HepG2 (cell line): ENCODE data around the gene RHOG. TPM values are rescaled to one million over a fixed set of nuclear protein-coding genes. Genes with fewer than 3 reads are reported as not detected.
A peak's percentile ranks its signal among the peaks of the same experiment; 100 is the strongest.

ENCODE experiments used
- ATAC-seq: fragments of 200-7000 bp; cut with Tn5 transposase; 3 replicates; pipeline ENCODE4 v1.9.1; 2020; ENCODE audit warnings: mild to moderate bottlenecking, moderate library complexity
- BruUV-seq: library from RNA; stranded (reverse); fragments of 400-500 nt; replicated peaks from 2 replicates; lab custom pipeline; 2021; lab: Mats Ljungman, UMichigan
- CTCF ChIA-PET: fragments of 300-600 bp; formaldehyde crosslinking; extraction: SDS; loops from one replicate; lab custom pipeline; 2021; ENCODE audit warnings: low total read pairs, inconsistent platforms, low intra/inter-chr PET ratio; lab: Yijun Ruan, JAX
- POLR2A ChIA-PET: fragments of 350-600 bp; sonication (Branson Sonifier 250); formaldehyde crosslinking; loops from one replicate; lab custom pipeline; 2020; ENCODE audit warnings: antibody characterized with exemption, inconsistent platforms; lab: Yijun Ruan, JAX
- DNase-seq: peaks from one replicate; pipeline ENCODE4 v3.0.0-alpha.2; 2015; ENCODE audit warnings: low spot score
- FAIRE-seq: peaks from 3 replicates; lab custom pipeline; 2011; peaks lifted over from hg19 to GRCh38; lab: Jason Lieb, UNC
- H2AFZ ChIP-seq: one replicate; pipeline ENCODE4 v1.6.1; 2011; ENCODE audit warnings: low read length, inconsistent platforms
- H3K27ac ChIP-seq: fragments of 300-600 bp; 3 replicates; pipeline ENCODE4 v1.8.0; 2011; ENCODE audit warnings: mixed run types, mild to moderate bottlenecking, mixed read lengths, low read length, inconsistent platforms; ENCODE audit not compliant: insufficient read depth; ENCODE audit errors: extremely low read length
- H3K27me3 ChIP-seq, 2 experiments: fragments of 200-600 bp in 1 of 2; 2 replicates in 1 of 2; 3 replicates in 1 of 2; pipeline versions ENCODE4 v1.6.0 to v1.8.0; 2011; ENCODE audit warnings: low read length in 2 of 2, mild to moderate bottlenecking in 2 of 2, moderate library complexity in 2 of 2, inconsistent platforms in 1 of 2; ENCODE audit not compliant: insufficient read depth in 2 of 2, control insufficient read depth in 1 of 2
- H3K36me3 ChIP-seq, 2 experiments: fragments of 200-600 bp in 1 of 2; replicated peaks in 1 of 2; 2 replicates in 1 of 2; 3 replicates in 1 of 2; pipeline versions ENCODE4 v1.5.1 to v1.8.0; 2011; ENCODE audit warnings: low read length in 2 of 2, inconsistent platforms in 1 of 2; ENCODE audit not compliant: insufficient read depth in 2 of 2, control insufficient read depth in 1 of 2
- H3K4me1 ChIP-seq: 2 replicates; pipeline ENCODE4 v1.5.1; 2012; ENCODE audit warnings: low read length, inconsistent platforms; ENCODE audit not compliant: insufficient read depth
- H3K4me2 ChIP-seq: 2 replicates; pipeline ENCODE4 v1.6.0; 2011; ENCODE audit warnings: low read depth, low read length, inconsistent platforms
- H3K4me3 ChIP-seq, 3 experiments: fragments of 200-600 bp in 1 of 3; sonication (generic), shearing (Covaris generic) in 1 of 3; replicated peaks in 1 of 3; 2 replicates each; pipeline ENCODE4 v1.5.1; 2011 to 2016; ENCODE audit warnings: low read length in 3 of 3, inconsistent platforms in 2 of 3, low read depth in 2 of 3, mild to moderate bottlenecking in 2 of 3, control low read depth in 1 of 3, mixed read lengths in 1 of 3; ENCODE audit not compliant: insufficient read depth in 1 of 3
- H3K79me2 ChIP-seq: one replicate; pipeline ENCODE4 v1.6.1; 2011; ENCODE audit warnings: low read length, inconsistent platforms; ENCODE audit not compliant: insufficient read depth
- H3K9ac ChIP-seq: 2 replicates; pipeline ENCODE4 v1.6.0; 2011; ENCODE audit warnings: mild to moderate bottlenecking, low read depth, low read length, inconsistent platforms; ENCODE audit not compliant: insufficient read depth
- H3K9me3 ChIP-seq: 2 replicates; pipeline ENCODE4 v1.5.1; 2012; ENCODE audit warnings: mild to moderate bottlenecking, low read length
- H4K20me1 ChIP-seq: 2 replicates; pipeline ENCODE4 v1.6.0; 2011; ENCODE audit warnings: inconsistent platforms, mild to moderate bottlenecking, low read length, moderate library complexity; ENCODE audit not compliant: insufficient read depth
- ADNP ChIP-seq: sonication (generic); formaldehyde crosslinking; IDR thresholded peaks from 2 replicates; pipeline ENCODE4 v1.4.0; 2020; ENCODE audit warnings: missing genetic modification reagents
- ELF3 ChIP-seq: IDR thresholded peaks from 2 replicates; pipeline ENCODE4 v1.6.1; 2016; ENCODE audit warnings: missing genetic modification reagents, missing compliant biosample characterization
- FOXA3 ChIP-seq: IDR thresholded peaks from 2 replicates; pipeline ENCODE4 v1.6.1; 2016; ENCODE audit warnings: missing genetic modification reagents, missing compliant biosample characterization
- KMT2A ChIP-seq: sonication (generic); formaldehyde crosslinking; IDR thresholded peaks from 2 replicates; pipeline ENCODE4 v1.4.0; 2020; ENCODE audit warnings: missing genetic modification reagents
- TOE1 ChIP-seq: sonication (generic); formaldehyde crosslinking; IDR thresholded peaks from 2 replicates; pipeline ENCODE4 v1.4.0; 2020; ENCODE audit warnings: mild to moderate bottlenecking, missing genetic modification reagents
- ZNF501 ChIP-seq: sonication (generic); formaldehyde crosslinking; IDR thresholded peaks from 2 replicates; pipeline ENCODE4 v1.5.1; 2020; ENCODE audit warnings: mild to moderate bottlenecking, moderate library complexity, missing genetic modification reagents
- ZNF672 ChIP-seq: sonication (generic); formaldehyde crosslinking; IDR thresholded peaks from 2 replicates; pipeline ENCODE4 v1.8.1; 2022; ENCODE audit warnings: missing genetic modification reagents
- ZNF777 ChIP-seq: sonication (generic); formaldehyde crosslinking; IDR thresholded peaks from 2 replicates; pipeline ENCODE4 v1.4.0; 2020; ENCODE audit warnings: missing genetic modification reagents
- ZSCAN9 ChIP-seq: IDR thresholded peaks from 2 replicates; pipeline ENCODE4 v1.6.1; 2016; ENCODE audit warnings: borderline replicate concordance
- WGBS: methylation state at CpG from one replicate; pipeline ENCODE4 v1.1.6; 2017; ENCODE audit warnings: low lambda C conversion rate; 5-methylcytosine and 5-hydroxymethylcytosine counted together
- in situ Hi-C: cut with HindIII; loops from 2 replicates; pipeline ENCODE4 v1.10.0; 2017; ENCODE audit warnings: low pct_unique_long_range_greater_than_20kb; ENCODE audit not compliant: extremely low pct_ligation_motif_present
- intact Hi-C: fragments of 100-400 bp; cut with micrococcal nuclease; formaldehyde crosslinking; loops from one replicate; pipeline ENCODE4 v1.10.0; 2022; ENCODE audit not compliant: unreplicated experiment
- polyA plus RNA-seq, 8 experiments: library from polyadenylated mRNA; depleted of rRNA in 3 of 8; stranded (reverse) in 7 of 8; unstranded in 1 of 8; fragments of >200 nt; fragmentation: Illumina TruSeq in 4 of 8; extraction: Trizol in 4 of 8; gene quantifications; 2 replicates each; pipeline versions ENCODE4 v1.2.1 to v1.2.3, GENCODE V29; 2011 to 2016; ENCODE audit warnings: low read depth in 4 of 8, missing spikeins in 1 of 8, mixed read lengths in 1 of 8; ENCODE audit not compliant: insufficient read depth in 1 of 8
- total RNA-seq, 5 experiments: library from RNA; depleted of rRNA; stranded (reverse); fragments of >200 nt; fragmentation: Illumina TruSeq; extraction: Trizol; gene quantifications; 2 replicates each; pipeline ENCODE4 v1.2.3, GENCODE V29; 2016; ENCODE audit warnings: low read depth in 1 of 5
- TF ChIP-seq, protein P1 (sequence below): sonication (generic); formaldehyde crosslinking; IDR thresholded peaks from 2 replicates; pipeline ENCODE4; 2020; ENCODE audit warnings: missing genetic modification reagents, mild to moderate bottlenecking, borderline replicate concordance
- TF ChIP-seq, protein P2 (sequence below): sonication (generic); formaldehyde crosslinking; IDR thresholded peaks from 2 replicates; pipeline ENCODE4 v1.5.1; 2020; ENCODE audit warnings: mild to moderate bottlenecking, missing genetic modification reagents, moderate library complexity
- TF ChIP-seq, protein P3 (sequence below): sonication (generic); formaldehyde crosslinking; IDR thresholded peaks from 2 replicates; pipeline ENCODE4 v1.4.0; 2020; ENCODE audit warnings: missing genetic modification reagents, borderline replicate concordance
- TF ChIP-seq, protein P4 (sequence below): sonication (generic); formaldehyde crosslinking; conservative IDR thresholded peaks from 2 replicates; pipeline ENCODE4 v1.4.0; 2020; ENCODE audit warnings: missing genetic modification reagents

RHOG gene
- total and polyA plus RNA-seq, 2 of the 13 experiments (the other 11 are each of a cell fraction or from before 2014, with no cell fraction given), result 7.7 to 23.4 TPM

DNA sequence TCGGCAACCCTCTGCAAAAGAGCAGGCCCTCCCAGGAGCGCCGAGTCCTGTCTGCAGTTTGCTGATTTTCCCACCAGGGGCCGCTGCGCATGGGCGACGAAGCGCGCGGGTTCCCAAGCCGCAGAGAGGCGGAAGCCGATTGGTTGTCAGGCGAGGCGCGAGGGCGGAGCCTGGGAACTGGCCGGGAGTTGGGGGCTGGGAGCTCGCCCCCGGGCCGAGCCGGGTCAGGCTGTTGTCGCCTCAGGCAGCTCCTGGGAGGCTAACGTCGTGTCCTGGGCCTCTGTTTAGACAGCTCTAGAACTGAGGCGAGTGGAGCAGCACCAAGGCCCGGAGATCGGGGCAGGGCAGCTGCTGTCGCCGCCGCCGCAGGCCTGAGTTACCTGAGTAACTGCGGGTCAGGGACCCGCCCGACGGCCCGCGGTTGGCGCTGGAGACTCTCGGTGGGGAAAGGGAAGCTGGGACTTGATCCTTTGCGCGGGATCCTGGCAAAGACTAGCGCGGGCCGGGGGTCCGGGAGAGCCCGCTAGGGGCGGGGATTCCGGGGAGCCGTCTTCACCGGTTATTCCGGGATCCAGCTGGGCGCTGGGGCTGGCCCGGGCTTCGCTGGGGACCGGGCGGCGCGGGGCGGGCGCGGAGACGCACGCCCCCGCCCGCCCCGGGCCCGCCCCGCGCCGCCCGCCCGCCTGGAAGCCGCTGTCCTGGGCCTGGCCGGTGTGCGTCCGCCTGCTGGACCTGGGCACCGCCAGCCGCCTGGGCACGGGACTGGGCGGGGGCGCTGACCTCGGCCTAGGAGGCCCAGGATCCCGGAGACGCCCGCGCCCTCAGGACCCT lies 14.4 kb upstream of the RHOG start, which contains the start of gene STIM1:
TSS of gene STIM1 (plus strand) at position 688 of the 831 bp plus-strand sequence. CDS start 607 bp downstream, outside the sequence.
- H3K9me3 ChIP-seq, result no peaks in the 10 kb centered on the region
- peak within 1 kb of the TSS; percentile 96 for H3K4me2 ChIP-seq
- TSS peak; percentile 79 for BruUV-seq
- H3K27me3 ChIP-seq, result no peaks in the 10 kb centered on the region; a peak in 1 of 5 replicates
- peak; percentile 46 for FAIRE-seq
- 0% methylated on average over 6 of the region's 87 CpGs for WGBS
- peak within 1 kb of the TSS; percentile 86 for H3K27ac ChIP-seq
- ATAC-seq, result peak; percentile 88
- H2AFZ ChIP-seq, result peak within 1 kb of the TSS; percentile 18
- peaks cover 49% of the 10 kb centered on the region for H3K4me1 ChIP-seq
- ChIA-PET CTCF (interaction anchor here (1.0 to 2.1 kb wide), 2 partner anchors 112 to 217 kb away, joined by 3 to 30 read pairs; no protein-coding TSS in a partner anchor), POLR2A (interaction anchor here (0.6 to 3.4 kb wide), 26 partner anchors 11 to 476 kb away, joined by 3 to 44 read pairs (median 6); partner anchors contain the start of genes NUP98, RHOG and ZNF195)
- DNase-seq, result peak; percentile 84
- H3K79me2 ChIP-seq, result peaks cover 44% of the 10 kb centered on the region
- intact Hi-C loops, result loop anchor here (1.0 to 5.0 kb wide), 6 partner anchors 14 to 217 kb away; partner anchors contain the start of gene RHOG
- peak within 1 kb of the TSS; percentile 83 to 96 (median 87) for H3K4me3 ChIP-seq
- no peaks in the 10 kb centered on the region for H3K36me3 ChIP-seq
- H4K20me1 ChIP-seq, result no peaks in the 10 kb centered on the region
- peak within 1 kb of the TSS; percentile 84 for H3K9ac ChIP-seq
- in situ Hi-C loops, result loop anchor here (10.0 kb wide), 1 partner anchor 110 kb away; no protein-coding TSS in a partner anchor
- peak; percentile 72 for TF ChIP-seq ZNF501 (CRISPR knock-in tag)
- TF ChIP-seq ZNF777, result peak; percentile 95
- no peak for TF ChIP-seq ADNP
- TF ChIP-seq, protein P1, sequence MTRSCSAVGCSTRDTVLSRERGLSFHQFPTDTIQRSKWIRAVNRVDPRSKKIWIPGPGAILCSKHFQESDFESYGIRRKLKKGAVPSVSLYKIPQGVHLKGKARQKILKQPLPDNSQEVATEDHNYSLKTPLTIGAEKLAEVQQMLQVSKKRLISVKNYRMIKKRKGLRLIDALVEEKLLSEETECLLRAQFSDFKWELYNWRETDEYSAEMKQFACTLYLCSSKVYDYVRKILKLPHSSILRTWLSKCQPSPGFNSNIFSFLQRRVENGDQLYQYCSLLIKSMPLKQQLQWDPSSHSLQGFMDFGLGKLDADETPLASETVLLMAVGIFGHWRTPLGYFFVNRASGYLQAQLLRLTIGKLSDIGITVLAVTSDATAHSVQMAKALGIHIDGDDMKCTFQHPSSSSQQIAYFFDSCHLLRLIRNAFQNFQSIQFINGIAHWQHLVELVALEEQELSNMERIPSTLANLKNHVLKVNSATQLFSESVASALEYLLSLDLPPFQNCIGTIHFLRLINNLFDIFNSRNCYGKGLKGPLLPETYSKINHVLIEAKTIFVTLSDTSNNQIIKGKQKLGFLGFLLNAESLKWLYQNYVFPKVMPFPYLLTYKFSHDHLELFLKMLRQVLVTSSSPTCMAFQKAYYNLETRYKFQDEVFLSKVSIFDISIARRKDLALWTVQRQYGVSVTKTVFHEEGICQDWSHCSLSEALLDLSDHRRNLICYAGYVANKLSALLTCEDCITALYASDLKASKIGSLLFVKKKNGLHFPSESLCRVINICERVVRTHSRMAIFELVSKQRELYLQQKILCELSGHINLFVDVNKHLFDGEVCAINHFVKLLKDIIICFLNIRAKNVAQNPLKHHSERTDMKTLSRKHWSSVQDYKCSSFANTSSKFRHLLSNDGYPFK (CRISPR knock-in tag), result peak; percentile 53; the same call in 1 of the 2 replicates
- TF ChIP-seq ELF3 (CRISPR knock-in tag), result 0 out of 2 replicates have a peak, but pooled peaks have one; percentile 43
- TF ChIP-seq, protein P2, sequence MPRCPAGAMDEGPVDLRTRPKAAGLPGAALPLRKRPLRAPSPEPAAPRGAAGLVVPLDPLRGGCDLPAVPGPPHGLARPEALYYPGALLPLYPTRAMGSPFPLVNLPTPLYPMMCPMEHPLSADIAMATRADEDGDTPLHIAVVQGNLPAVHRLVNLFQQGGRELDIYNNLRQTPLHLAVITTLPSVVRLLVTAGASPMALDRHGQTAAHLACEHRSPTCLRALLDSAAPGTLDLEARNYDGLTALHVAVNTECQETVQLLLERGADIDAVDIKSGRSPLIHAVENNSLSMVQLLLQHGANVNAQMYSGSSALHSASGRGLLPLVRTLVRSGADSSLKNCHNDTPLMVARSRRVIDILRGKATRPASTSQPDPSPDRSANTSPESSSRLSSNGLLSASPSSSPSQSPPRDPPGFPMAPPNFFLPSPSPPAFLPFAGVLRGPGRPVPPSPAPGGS, result peak; percentile 35; the same call in 1 of the 2 replicates
- TF ChIP-seq ZNF672 (CRISPR knock-in tag), result no peak
- TF ChIP-seq FOXA3, result peak; percentile 52
- TF ChIP-seq TOE1 (CRISPR knock-in tag), result 0 out of 2 replicates have a peak, but pooled peaks have one; percentile 83
- TF ChIP-seq, protein P3, sequence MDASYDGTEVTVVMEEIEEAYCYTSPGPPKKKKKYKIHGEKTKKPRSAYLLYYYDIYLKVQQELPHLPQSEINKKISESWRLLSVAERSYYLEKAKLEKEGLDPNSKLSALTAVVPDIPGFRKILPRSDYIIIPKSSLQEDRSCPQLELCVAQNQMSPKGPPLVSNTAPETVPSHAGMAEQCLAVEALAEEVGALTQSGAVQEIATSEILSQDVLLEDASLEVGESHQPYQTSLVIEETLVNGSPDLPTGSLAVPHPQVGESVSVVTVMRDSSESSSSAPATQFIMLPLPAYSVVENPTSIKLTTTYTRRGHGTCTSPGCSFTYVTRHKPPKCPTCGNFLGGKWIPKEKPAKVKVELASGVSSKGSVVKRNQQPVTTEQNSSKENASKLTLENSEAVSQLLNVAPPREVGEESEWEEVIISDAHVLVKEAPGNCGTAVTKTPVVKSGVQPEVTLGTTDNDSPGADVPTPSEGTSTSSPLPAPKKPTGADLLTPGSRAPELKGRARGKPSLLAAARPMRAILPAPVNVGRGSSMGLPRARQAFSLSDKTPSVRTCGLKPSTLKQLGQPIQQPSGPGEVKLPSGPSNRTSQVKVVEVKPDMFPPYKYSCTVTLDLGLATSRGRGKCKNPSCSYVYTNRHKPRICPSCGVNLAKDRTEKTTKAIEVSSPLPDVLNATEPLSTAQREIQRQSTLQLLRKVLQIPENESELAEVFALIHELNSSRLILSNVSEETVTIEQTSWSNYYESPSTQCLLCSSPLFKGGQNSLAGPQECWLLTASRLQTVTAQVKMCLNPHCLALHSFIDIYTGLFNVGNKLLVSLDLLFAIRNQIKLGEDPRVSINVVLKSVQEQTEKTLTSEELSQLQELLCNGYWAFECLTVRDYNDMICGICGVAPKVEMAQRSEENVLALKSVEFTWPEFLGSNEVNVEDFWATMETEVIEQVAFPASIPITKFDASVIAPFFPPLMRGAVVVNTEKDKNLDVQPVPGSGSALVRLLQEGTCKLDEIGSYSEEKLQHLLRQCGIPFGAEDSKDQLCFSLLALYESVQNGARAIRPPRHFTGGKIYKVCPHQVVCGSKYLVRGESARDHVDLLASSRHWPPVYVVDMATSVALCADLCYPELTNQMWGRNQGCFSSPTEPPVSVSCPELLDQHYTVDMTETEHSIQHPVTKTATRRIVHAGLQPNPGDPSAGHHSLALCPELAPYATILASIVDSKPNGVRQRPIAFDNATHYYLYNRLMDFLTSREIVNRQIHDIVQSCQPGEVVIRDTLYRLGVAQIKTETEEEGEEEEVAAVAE (CRISPR knock-in tag), result peak; percentile 94
- TF ChIP-seq, protein P4, sequence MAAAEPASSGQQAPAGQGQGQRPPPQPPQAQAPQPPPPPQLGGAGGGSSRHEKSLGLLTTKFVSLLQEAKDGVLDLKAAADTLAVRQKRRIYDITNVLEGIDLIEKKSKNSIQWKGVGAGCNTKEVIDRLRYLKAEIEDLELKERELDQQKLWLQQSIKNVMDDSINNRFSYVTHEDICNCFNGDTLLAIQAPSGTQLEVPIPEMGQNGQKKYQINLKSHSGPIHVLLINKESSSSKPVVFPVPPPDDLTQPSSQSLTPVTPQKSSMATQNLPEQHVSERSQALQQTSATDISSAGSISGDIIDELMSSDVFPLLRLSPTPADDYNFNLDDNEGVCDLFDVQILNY (CRISPR knock-in tag), result peak; percentile 77; the same call in 1 of the 2 replicates
- TF ChIP-seq KMT2A (CRISPR knock-in tag), result 0 out of 2 replicates have a peak, but pooled peaks have one; percentile 23
- peak; percentile 56; the same call in 1 of the 2 replicates for TF ChIP-seq ZSCAN9 (CRISPR knock-in tag)
